HepG2 (cell line): ENCODE results near the gene SLC6A7. TPM values are rescaled to one million over a fixed set of nuclear protein-coding genes. Genes with fewer than 3 reads are reported as not detected.
A peak's percentile ranks its signal among the peaks of the same experiment; 100 is the strongest.

ENCODE experiments used
- ARNT2 ChIP-seq: sonication (generic); formaldehyde crosslinking; IDR thresholded peaks from 2 replicates; pipeline ENCODE4 v1.8.0; 2022; ENCODE audit warnings: mild to moderate bottlenecking, low read depth, missing genetic modification reagents, moderate library complexity
- ATF4 ChIP-seq, 2 experiments: fragments of 450-650 bp in 1 of 2; sonication (generic) in 1 of 2; formaldehyde crosslinking; IDR thresholded peaks; 2 replicates each; pipeline versions ENCODE4 v1.5.0 to v1.8.0; 2020 to 2022; ENCODE audit warnings: mild to moderate bottlenecking in 1 of 2, missing genetic modification reagents in 1 of 2
- E2F2 ChIP-seq: sonication (generic); formaldehyde crosslinking; IDR thresholded peaks from 2 replicates; pipeline ENCODE4 v1.4.0; 2020; ENCODE audit warnings: missing genetic modification reagents, borderline replicate concordance
- HDAC1 ChIP-seq: sonication (generic); formaldehyde crosslinking; IDR thresholded peaks from 2 replicates; pipeline ENCODE4 v1.5.1; 2020; ENCODE audit warnings: mild to moderate bottlenecking, missing genetic modification reagents
- KLF9 ChIP-seq: IDR thresholded peaks from 2 replicates; pipeline ENCODE4 v1.6.1; 2016; ENCODE audit warnings: low read depth
- KMT2A ChIP-seq: sonication (generic); formaldehyde crosslinking; IDR thresholded peaks from 2 replicates; pipeline ENCODE4 v1.4.0; 2020; ENCODE audit warnings: missing genetic modification reagents
- MED8 ChIP-seq: sonication (generic); formaldehyde crosslinking; IDR thresholded peaks from 2 replicates; pipeline ENCODE4 v1.8.1; 2023; ENCODE audit warnings: mild to moderate bottlenecking, missing genetic modification reagents; ENCODE audit not compliant: insufficient replicate concordance
- MEF2D ChIP-seq: sonication (generic); formaldehyde crosslinking; IDR thresholded peaks from 2 replicates; pipeline ENCODE4 v1.5.1; 2020; ENCODE audit warnings: mild to moderate bottlenecking, missing genetic modification reagents
- MXI1 ChIP-seq: IDR thresholded peaks from 3 replicates; pipeline ENCODE4 v1.6.1; 2012; ENCODE audit warnings: low read depth, low read length, inconsistent platforms, borderline replicate concordance
- NFKBIZ ChIP-seq: IDR thresholded peaks from 2 replicates; pipeline ENCODE4 v1.6.1; 2018; ENCODE audit warnings: missing genetic modification reagents, missing compliant biosample characterization
- SKI ChIP-seq: fragments of 450-650 bp; IDR thresholded peaks from one replicate; pipeline ENCODE4 v1.6.1; 2018; ENCODE audit warnings: mild to moderate bottlenecking; ENCODE audit not compliant: partially characterized antibody
- SSRP1 ChIP-seq: IDR thresholded peaks from 2 replicates; pipeline ENCODE4 v1.6.1; 2016; ENCODE audit warnings: control low read depth
- TBX2 ChIP-seq: sonication (generic); formaldehyde crosslinking; IDR thresholded peaks from 2 replicates; pipeline ENCODE4 v1.5.0; 2020; ENCODE audit warnings: missing genetic modification reagents, mild to moderate bottlenecking, borderline replicate concordance
- TIGD3 ChIP-seq: sonication (generic); formaldehyde crosslinking; IDR thresholded peaks from 2 replicates; pipeline ENCODE4 v1.5.1; 2020; ENCODE audit warnings: mild to moderate bottlenecking, missing genetic modification reagents, borderline replicate concordance
- USF2 ChIP-seq, 2 experiments: sonication (generic) in 1 of 2; formaldehyde crosslinking in 1 of 2; IDR thresholded peaks; 2 replicates each; pipeline versions ENCODE4 v1.5.1 to v1.6.1; 2011 to 2020; ENCODE audit warnings: borderline replicate concordance in 1 of 2, low read depth in 1 of 2, low read length in 1 of 2, mild to moderate bottlenecking in 1 of 2, missing genetic modification reagents in 1 of 2, moderate library complexity in 1 of 2
- ZBTB34 ChIP-seq: sonication (generic); formaldehyde crosslinking; IDR thresholded peaks from 2 replicates; pipeline ENCODE4 v1.8.0; 2022; ENCODE audit warnings: mild to moderate bottlenecking, missing genetic modification reagents
- ZNF101 ChIP-seq: sonication (generic); formaldehyde crosslinking; IDR thresholded peaks from 2 replicates; pipeline ENCODE4 v1.4.0; 2020; ENCODE audit warnings: mild to moderate bottlenecking, low read depth, missing genetic modification reagents, borderline replicate concordance
- ZNF263 ChIP-seq: sonication (generic); formaldehyde crosslinking; IDR thresholded peaks from 2 replicates; pipeline ENCODE4 v1.4.0; 2020; ENCODE audit warnings: missing genetic modification reagents
- ZNF292 ChIP-seq: sonication (generic); formaldehyde crosslinking; IDR thresholded peaks from 2 replicates; pipeline ENCODE4 v1.8.1; 2022; ENCODE audit warnings: mild to moderate bottlenecking, low read depth, missing genetic modification reagents, borderline replicate concordance
- ZNF34 ChIP-seq: sonication (generic); formaldehyde crosslinking; IDR thresholded peaks from 2 replicates; pipeline ENCODE4 v1.4.0; 2020; ENCODE audit warnings: mild to moderate bottlenecking, missing genetic modification reagents, borderline replicate concordance
- ZNF614 ChIP-seq: IDR thresholded peaks from 2 replicates; pipeline ENCODE4 v1.6.1; 2018; ENCODE audit warnings: missing biosample characterization, missing genetic modification reagents, inconsistent platforms, borderline replicate concordance
- ZNF746 ChIP-seq: sonication (generic); formaldehyde crosslinking; IDR thresholded peaks from 2 replicates; pipeline ENCODE4 v1.8.0; 2022; ENCODE audit warnings: mild to moderate bottlenecking, missing genetic modification reagents
- polyA plus RNA-seq, 8 experiments: library from polyadenylated mRNA; depleted of rRNA in 3 of 8; stranded (reverse) in 7 of 8; unstranded in 1 of 8; fragments of >200 nt; fragmentation: Illumina TruSeq in 4 of 8; extraction: Trizol in 4 of 8; gene quantifications; 2 replicates each; pipeline versions ENCODE4 v1.2.1 to v1.2.3, GENCODE V29; 2011 to 2016; ENCODE audit warnings: low read depth in 4 of 8, missing spikeins in 1 of 8, mixed read lengths in 1 of 8; ENCODE audit not compliant: insufficient read depth in 1 of 8
- total RNA-seq, 5 experiments: library from RNA; depleted of rRNA; stranded (reverse); fragments of >200 nt; fragmentation: Illumina TruSeq; extraction: Trizol; gene quantifications; 2 replicates each; pipeline ENCODE4 v1.2.3, GENCODE V29; 2016; ENCODE audit warnings: low read depth in 1 of 5

SLC6A7 gene
- total and polyA plus RNA-seq, 2 of the 13 experiments (the other 11 are each of a cell fraction or from before 2014, with no cell fraction given), result not detected

GRCh38 chr5:150161242-150162141 is 28.4 kb upstream of the SLC6A7 start (continued):
- TF ChIP-seq ZNF746 (CRISPR knock-in tag), result no peak
- TF ChIP-seq MEF2D, result no peak
- TF ChIP-seq ZNF292, result no peak
- TF ChIP-seq ZNF614, result no peak
- 0 out of 2 replicates have a peak, but pooled peaks have one; percentile 30 for TF ChIP-seq ZNF263 (CRISPR knock-in tag)
- TF ChIP-seq MXI1, result no peak
- no peak for TF ChIP-seq TIGD3 (CRISPR knock-in tag)
- TF ChIP-seq TBX2, result peak; percentile 43; the same call in 1 of the 2 replicates
- no peak for TF ChIP-seq SKI
- no peak for TF ChIP-seq SSRP1 (CRISPR knock-in tag)
- no peak for TF ChIP-seq KMT2A (CRISPR knock-in tag)
- TF ChIP-seq ZNF34, result no peak
- TF ChIP-seq USF2 (IDR thresholded peaks at IDR 0.05; ENCODE audit: low read depth, low read length), result no peak
- no peak for TF ChIP-seq USF2 (CRISPR knock-in tag; IDR thresholded peaks at IDR 0.05; ENCODE audit: borderline replicate concordance)
- TF ChIP-seq ATF4 (CRISPR knock-in tag; IDR thresholded peaks at IDR 0.05), result no peak
- TF ChIP-seq ARNT2 (CRISPR knock-in tag), result no peak
- TF ChIP-seq NFKBIZ (CRISPR knock-in tag), result no peak
- peak; percentile 40; the same call in 1 of the 2 replicates for TF ChIP-seq HDAC1 (CRISPR knock-in tag)
- TF ChIP-seq KLF9 (CRISPR knock-in tag), result no peak
- no peak for TF ChIP-seq ZNF101 (CRISPR knock-in tag)
- no peak for TF ChIP-seq MED8 (CRISPR knock-in tag)
- TF ChIP-seq E2F2, result no peak
- TF ChIP-seq ZBTB34 (CRISPR knock-in tag), result no peak
